Neural progenitor cell (in vitro differentiated cells): ENCODE results near the gene TCFL5. TPM values are rescaled to one million over a fixed set of nuclear protein-coding genes. Genes with fewer than 3 reads are reported as not detected.

Source experiments
- DNase-seq: peaks from one replicate; pipeline ENCODE4 v3.0.0-alpha.2; 2016; ENCODE audit warnings: low spot score
- H2AFZ ChIP-seq: fragments of 200-600 bp; sonication (generic); replicated peaks from 2 replicates; pipeline ENCODE4 v1.6.1; 2016; ENCODE audit warnings: antibody characterized with exemption
- H3F3A ChIP-seq: fragments of 200-600 bp; sonication (generic); 2 replicates; pipeline ENCODE4 v1.6.1; 2016; ENCODE audit warnings: antibody characterized with exemption, low read depth
- H3K27ac ChIP-seq: fragments of 200-600 bp; sonication (generic); 2 replicates; pipeline ENCODE4 v1.5.1; 2016; ENCODE audit warnings: mild to moderate bottlenecking
- H3K27me3 ChIP-seq: fragments of 200-600 bp; sonication (generic); 2 replicates; pipeline ENCODE4 v1.6.1; 2016; ENCODE audit warnings: mild to moderate bottlenecking, moderate library complexity
- H3K36me3 ChIP-seq: fragments of 200-600 bp; sonication (generic); 2 replicates; pipeline ENCODE4 v1.5.1; 2016
- H3K4me1 ChIP-seq: fragments of 200-600 bp; sonication (generic); 2 replicates; pipeline ENCODE4 v1.6.1; 2016; ENCODE audit warnings: mixed run types
- H3K4me2 ChIP-seq: fragments of 200-600 bp; sonication (generic); 2 replicates; pipeline ENCODE4 v1.6.1; 2016
- H3K4me3 ChIP-seq: fragments of 200-600 bp; sonication (generic); 2 replicates; pipeline ENCODE4 v1.5.1; 2016
- H3K79me2 ChIP-seq: fragments of 200-600 bp; sonication (generic); 2 replicates; pipeline ENCODE4 v1.6.1; 2016; ENCODE audit warnings: low read depth
- H3K9ac ChIP-seq: fragments of 200-600 bp; sonication (generic); 2 replicates; pipeline ENCODE4 v1.6.1; 2016
- H3K9me3 ChIP-seq: fragments of 200-600 bp; sonication (generic); 2 replicates; pipeline ENCODE4 v1.5.1; 2016; ENCODE audit warnings: low read depth
- H4K20me1 ChIP-seq: fragments of 200-600 bp; sonication (generic); 2 replicates; pipeline ENCODE4 v1.6.1; 2016; ENCODE audit warnings: low read depth
- H3K27ac Mint-ChIP-seq: 3 replicates; pipeline ENCODE4 v1.8.0; 2021; ENCODE audit warnings: mixed read lengths
- H3K27me3 Mint-ChIP-seq: 2 replicates; pipeline ENCODE4 v1.8.0; 2022; ENCODE audit warnings: low read depth, mild to moderate bottlenecking, inconsistent platforms, moderate library complexity, mixed read lengths; ENCODE audit not compliant: insufficient read depth
- H3K36me3 Mint-ChIP-seq: 3 replicates; pipeline ENCODE4 v1.8.0; 2021; ENCODE audit warnings: mixed read lengths
- H3K4me1 Mint-ChIP-seq: 3 replicates; pipeline ENCODE4 v1.8.0; 2021; ENCODE audit warnings: mixed read lengths
- H3K4me3 Mint-ChIP-seq: 3 replicates; pipeline ENCODE4 v1.8.0; 2021; ENCODE audit warnings: mild to moderate bottlenecking, moderate library complexity, mixed read lengths
- H3K9me3 Mint-ChIP-seq: 3 replicates; pipeline ENCODE4 v1.8.0; 2020; ENCODE audit warnings: mixed read lengths
- CTCF ChIP-seq: fragments of 200-600 bp; sonication (generic); IDR thresholded peaks from 2 replicates; pipeline ENCODE4 v1.5.1; 2017; ENCODE audit warnings: antibody characterized with exemption, mild to moderate bottlenecking
- EZH2 ChIP-seq: fragments of 200-600 bp; sonication (generic); IDR thresholded peaks from 2 replicates; pipeline ENCODE4 v1.6.1; 2017; ENCODE audit warnings: antibody characterized with exemption, mild to moderate bottlenecking, moderate library complexity
- EZH2phosphoT487 ChIP-seq: fragments of 200-600 bp; sonication (generic); IDR thresholded peaks from 2 replicates; pipeline ENCODE4 v1.6.1; 2017; ENCODE audit warnings: antibody characterized with exemption
- total RNA-seq: library from RNA; depleted of rRNA; stranded (reverse); fragments of >200 nt; gene quantifications from 2 replicates; pipeline ENCODE4 v1.2.3, GENCODE V29; 2015; ENCODE audit warnings: low replicate concordance

Gene TCFL5
- total RNA-seq, 1 donor from 2014 or later = 36.3 TPM

DNA sequence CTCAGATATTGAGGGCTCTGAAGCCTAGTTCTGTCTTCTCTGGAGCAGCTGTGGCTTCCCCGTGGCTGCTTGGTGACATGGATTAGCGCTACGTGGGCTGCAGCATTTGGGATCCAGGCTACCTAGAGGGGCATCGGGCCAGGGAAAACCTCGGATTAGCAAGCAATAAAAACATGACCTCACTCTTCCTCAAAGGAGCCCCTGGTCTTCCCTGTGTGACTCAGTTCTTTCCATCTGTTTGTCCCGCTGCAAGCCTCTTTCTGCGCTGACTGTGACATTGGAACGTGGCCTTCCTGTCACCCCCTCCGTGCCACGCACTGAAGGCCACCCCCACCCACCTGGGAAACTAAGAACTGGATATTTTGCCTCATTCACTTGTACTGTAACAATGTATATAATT, 61.7 kb downstream of the TCFL5 start:
- Mint-ChIP-seq H3K4me3 (no peak overlapping the region), H3K9me3 (no peaks in the 10 kb centered on the region), H3K27ac (no peak overlapping the region), H3K27me3 (peaks cover 16% of the 10 kb centered on the region), H3K4me1 (peaks cover 29% of the 10 kb centered on the region), H3K36me3 (peaks cover 16% of the 10 kb centered on the region)
- Histone ChIP-seq H3K27ac (no peak overlapping the region), H2AFZ (no peak overlapping the region), H3K4me1 (peaks cover 9% of the 10 kb centered on the region), H3K79me2 (no peaks in the 10 kb centered on the region), H3F3A (peaks cover 42% of the 10 kb centered on the region), H4K20me1 (peaks cover 10% of the 10 kb centered on the region), H3K9ac (no peak overlapping the region), H3K9me3 (no peaks in the 10 kb centered on the region), H3K4me3 (no peak overlapping the region), H3K4me2 (no peak overlapping the region), H3K36me3 (no peaks in the 10 kb centered on the region), H3K27me3 (peaks cover 34% of the 10 kb centered on the region)
- no peak for TF ChIP-seq EZH2phosphoT487
- TF ChIP-seq CTCF = no peak
- no peak for TF ChIP-seq EZH2
- DNase-seq = no peak

- H3F3A ChIP-seq = peaks cover 46% of the 10 kb centered on the region
- TF ChIP-seq CTCF (no peak), EZH2phosphoT487 (no peak), EZH2 (no peak)
- Mint-ChIP-seq H3K4me1 (peaks cover 29% of the 10 kb centered on the region), H3K4me3 (no peak overlapping the region), H3K27me3 (peaks cover 16% of the 10 kb centered on the region), H3K27ac (no peak overlapping the region), H3K36me3 (peaks cover 16% of the 10 kb centered on the region), H3K9me3 (no peaks in the 10 kb centered on the region)
- no peaks in the 10 kb centered on the region for H3K79me2 ChIP-seq
- H3K27me3 ChIP-seq = peaks cover 34% of the 10 kb centered on the region
- no peak overlapping the region for H3K9ac ChIP-seq
- H3K36me3 ChIP-seq = no peaks in the 10 kb centered on the region
- H3K4me1 ChIP-seq = peaks cover 14% of the 10 kb centered on the region
- peaks cover 14% of the 10 kb centered on the region for H4K20me1 ChIP-seq
- no peak for DNase-seq
- H3K4me3 ChIP-seq = no peak overlapping the region
- H2AFZ ChIP-seq = no peak overlapping the region
- H3K9me3 ChIP-seq = no peaks in the 10 kb centered on the region
- no peak overlapping the region for H3K4me2 ChIP-seq
- no peak overlapping the region for H3K27ac ChIP-seq
Observed at GRCh38 chr20:62799459-62799858, 62.2 kb downstream of the TCFL5 start.

- H3K4me1 Mint-ChIP-seq = peaks cover 25% of the 10 kb centered on the region
- Histone ChIP-seq H3K4me1 (peaks cover 14% of the 10 kb centered on the region), H3K4me3 (no peak overlapping the region), H3K27ac (no peak overlapping the region), H3K9me3 (no peaks in the 10 kb centered on the region), H4K20me1 (peaks cover 15% of the 10 kb centered on the region), H2AFZ (no peak overlapping the region), H3K27me3 (peaks cover 32% of the 10 kb centered on the region), H3K79me2 (no peaks in the 10 kb centered on the region), H3F3A (peaks cover 42% of the 10 kb centered on the region), H3K4me2 (no peak overlapping the region), H3K36me3 (no peaks in the 10 kb centered on the region), H3K9ac (no peak overlapping the region)
- H3K36me3 Mint-ChIP-seq = peaks cover 16% of the 10 kb centered on the region
- no peak overlapping the region for H3K27ac Mint-ChIP-seq
- H3K9me3 Mint-ChIP-seq = no peaks in the 10 kb centered on the region
- TF ChIP-seq EZH2phosphoT487 (no peak), EZH2 (no peak), CTCF (no peak)
- no peak overlapping the region for H3K4me3 Mint-ChIP-seq
- DNase-seq = no peak
- H3K27me3 Mint-ChIP-seq = peaks cover 15% of the 10 kb centered on the region
Observed at GRCh38 chr20:62799036-62799435, 62.6 kb downstream of the TCFL5 start.
